PC-3 (cell line): ENCODE data around the gene CCDC92. TPM values are rescaled to one million over a fixed set of nuclear protein-coding genes. Genes with fewer than 3 reads are reported as not detected.

Experiments
- ATAC-seq: fragments of 200-7000 bp; cut with Tn5 transposase; 2 replicates; pipeline ENCODE4 v1.9.1; 2020; ENCODE audit warnings: mild to moderate bottlenecking, moderate library complexity
- BruUV-seq: library from RNA; stranded (reverse); fragments of 400-500 nt; replicated peaks from 2 replicates; lab custom pipeline; 2021; lab: Mats Ljungman, UMichigan
- CTCF ChIA-PET: fragments of 300-600 bp; sonication (Branson Sonifier 250); formaldehyde crosslinking; loops from one replicate; lab custom pipeline; 2022; ENCODE audit warnings: antibody characterized with exemption; lab: Charles Lee
- POLR2A ChIA-PET: fragments of 300-600 bp; sonication (Branson Sonifier 250); formaldehyde crosslinking; loops from one replicate; lab custom pipeline; 2022; ENCODE audit warnings: antibody characterized with exemption; ENCODE audit not compliant: unreplicated experiment; lab: Charles Lee
- DNase-seq: peaks from one replicate; pipeline ENCODE4 v3.0.0-alpha.2; 2015
- H2AFZ ChIP-seq: fragments of 300-600 bp; sonication (generic); 2 replicates; pipeline ENCODE4 v1.6.0; 2016; ENCODE audit warnings: antibody characterized with exemption, low read length
- H3F3A ChIP-seq: fragments of 300-600 bp; sonication (generic); one replicate; pipeline ENCODE4 v1.6.0; 2017; ENCODE audit warnings: antibody characterized with exemption, low read length, control low read depth, mild to moderate bottlenecking; ENCODE audit not compliant: unreplicated experiment
- H3K27ac ChIP-seq: fragments of 300-600 bp; sonication (generic); 2 replicates; pipeline ENCODE4 v1.5.1; 2016; ENCODE audit warnings: mild to moderate bottlenecking, low read length
- H3K27me3 ChIP-seq: fragments of 300-600 bp; sonication (generic); 2 replicates; pipeline ENCODE4 v1.6.1; 2016; ENCODE audit warnings: low read length, mixed read lengths
- H3K36me3 ChIP-seq: fragments of 300-600 bp; sonication (generic); 2 replicates; pipeline ENCODE4 v1.6.1; 2016; ENCODE audit warnings: low read depth, mixed run types, low read length, mixed read lengths
- H3K4me1 ChIP-seq: fragments of 300-600 bp; sonication (generic); 2 replicates; pipeline ENCODE4 v1.5.1; 2016; ENCODE audit warnings: low read length; ENCODE audit not compliant: insufficient read depth
- H3K4me2 ChIP-seq: fragments of 300-600 bp; sonication (generic); 2 replicates; pipeline ENCODE4 v1.6.0; 2016; ENCODE audit warnings: low read length
- H3K4me3 ChIP-seq: fragments of 300-600 bp; sonication (generic); 2 replicates; pipeline ENCODE4 v1.5.1; 2016; ENCODE audit warnings: mild to moderate bottlenecking, low read length, mixed read lengths
- H3K79me2 ChIP-seq: fragments of 300-600 bp; sonication (generic); 2 replicates; pipeline ENCODE4 v1.6.1; 2017; ENCODE audit warnings: low read length, mixed read lengths
- H3K9ac ChIP-seq: fragments of 300-600 bp; sonication (generic); 2 replicates; pipeline ENCODE4 v1.6.0; 2016; ENCODE audit warnings: mild to moderate bottlenecking, low read length
- H3K9me2 ChIP-seq: fragments of 300-600 bp; sonication (generic); replicated peaks from 2 replicates; pipeline ENCODE4 v1.6.1; 2016; ENCODE audit warnings: mixed run types, low read length, mixed read lengths
- H3K9me3 ChIP-seq: fragments of 300-600 bp; sonication (generic); 2 replicates; pipeline ENCODE4 v1.6.1; 2016; ENCODE audit warnings: low read length, mixed read lengths
- H4K20me1 ChIP-seq: fragments of 300-600 bp; sonication (generic); 2 replicates; pipeline ENCODE4 v1.6.1; 2016; ENCODE audit warnings: low read length, mixed read lengths
- EZH2 ChIP-seq: fragments of 300-600 bp; sonication (generic); IDR thresholded peaks from one replicate; pipeline ENCODE4 v1.6.1; 2017; ENCODE audit warnings: antibody characterized with exemption, mild to moderate bottlenecking, low read length; ENCODE audit not compliant: unreplicated experiment
- EZH2phosphoT487 ChIP-seq: fragments of 300-600 bp; sonication (generic); IDR thresholded peaks from 2 replicates; pipeline ENCODE4 v1.6.1; 2018; ENCODE audit warnings: mild to moderate bottlenecking, antibody characterized with exemption, low read length, borderline replicate concordance
- intact Hi-C: fragments of 100-400 bp; cut with micrococcal nuclease; formaldehyde crosslinking; loops from 2 replicates; pipeline ENCODE4 v1.9.0; 2023
- total RNA-seq: library from RNA; depleted of rRNA; stranded (reverse); fragments of >200 nt; gene quantifications from 2 replicates; pipeline ENCODE4 v1.2.3, GENCODE V29; 2014
- TF ChIP-seq, protein P1 (sequence below): fragments of 300-600 bp; sonication (generic); conservative IDR thresholded peaks from 2 replicates; pipeline ENCODE4 v1.5.1; 2017; ENCODE audit warnings: antibody characterized with exemption, low read depth, mild to moderate bottlenecking, low read length

Gene CCDC92
- total RNA-seq, 1 experiment from 2014 or later = 9.6 TPM

DNA sequence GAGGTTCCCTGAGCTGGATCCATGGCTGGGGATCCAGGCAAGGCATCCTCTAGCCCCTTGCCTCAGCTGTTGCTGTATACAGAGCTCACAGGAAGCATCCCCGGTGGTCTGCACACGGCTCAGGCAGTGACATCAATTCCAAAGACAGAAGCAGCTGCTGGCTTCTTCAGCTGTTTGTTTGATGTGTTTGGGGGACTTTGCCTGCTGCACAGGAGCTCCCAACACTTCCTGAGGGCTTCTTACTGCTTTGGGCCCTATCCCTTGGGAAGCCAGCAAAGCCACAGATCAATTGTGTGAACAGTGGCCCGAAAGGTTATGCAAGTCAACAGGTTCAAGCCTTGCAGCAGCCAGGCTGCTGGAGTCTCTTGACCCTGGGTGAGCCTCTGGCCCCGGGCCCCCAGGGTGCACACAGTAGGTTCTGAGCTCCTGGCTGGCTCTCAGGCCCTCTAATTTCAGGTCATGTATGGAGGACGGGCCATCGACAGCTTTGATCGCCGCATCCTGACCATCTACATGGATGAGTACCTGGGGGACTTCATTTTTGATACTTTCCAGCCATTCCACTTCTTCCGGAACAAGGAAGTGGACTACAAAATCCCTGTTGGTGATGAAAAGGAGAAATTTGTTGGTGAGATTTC, 42.6 kb downstream of the CCDC92 start:
- TF ChIP-seq, protein P1, sequence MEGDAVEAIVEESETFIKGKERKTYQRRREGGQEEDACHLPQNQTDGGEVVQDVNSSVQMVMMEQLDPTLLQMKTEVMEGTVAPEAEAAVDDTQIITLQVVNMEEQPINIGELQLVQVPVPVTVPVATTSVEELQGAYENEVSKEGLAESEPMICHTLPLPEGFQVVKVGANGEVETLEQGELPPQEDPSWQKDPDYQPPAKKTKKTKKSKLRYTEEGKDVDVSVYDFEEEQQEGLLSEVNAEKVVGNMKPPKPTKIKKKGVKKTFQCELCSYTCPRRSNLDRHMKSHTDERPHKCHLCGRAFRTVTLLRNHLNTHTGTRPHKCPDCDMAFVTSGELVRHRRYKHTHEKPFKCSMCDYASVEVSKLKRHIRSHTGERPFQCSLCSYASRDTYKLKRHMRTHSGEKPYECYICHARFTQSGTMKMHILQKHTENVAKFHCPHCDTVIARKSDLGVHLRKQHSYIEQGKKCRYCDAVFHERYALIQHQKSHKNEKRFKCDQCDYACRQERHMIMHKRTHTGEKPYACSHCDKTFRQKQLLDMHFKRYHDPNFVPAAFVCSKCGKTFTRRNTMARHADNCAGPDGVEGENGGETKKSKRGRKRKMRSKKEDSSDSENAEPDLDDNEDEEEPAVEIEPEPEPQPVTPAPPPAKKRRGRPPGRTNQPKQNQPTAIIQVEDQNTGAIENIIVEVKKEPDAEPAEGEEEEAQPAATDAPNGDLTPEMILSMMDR = no peak
- no peak for TF ChIP-seq EZH2
- no peak overlapping the region for H2AFZ ChIP-seq
- H3K4me3 ChIP-seq = no peak overlapping the region
- ATAC-seq (no peak), DNase-seq (no peak)
- no peak overlapping the region for H3K9ac ChIP-seq
- H3K4me2 ChIP-seq = no peak overlapping the region
- ChIA-PET POLR2A (no interaction called here), CTCF (no interaction called here)
- no peaks in the 10 kb centered on the region for H3K79me2 ChIP-seq
- H4K20me1 ChIP-seq = no peaks in the 10 kb centered on the region
- no peaks in the 10 kb centered on the region for H3K9me3 ChIP-seq
- no TSS peak for BruUV-seq
- no peaks in the 10 kb centered on the region for H3K36me3 ChIP-seq
- no peak overlapping the region for H3K27ac ChIP-seq
- H3K4me1 ChIP-seq = no peaks in the 10 kb centered on the region
- intact Hi-C loops = no loop called here
- H3K9me2 ChIP-seq = no peaks in the 10 kb centered on the region
- peaks cover 5% of the 10 kb centered on the region; the same call in 1 of the 2 replicates for H3K27me3 ChIP-seq
- no peaks in the 10 kb centered on the region for H3F3A ChIP-seq

DNA sequence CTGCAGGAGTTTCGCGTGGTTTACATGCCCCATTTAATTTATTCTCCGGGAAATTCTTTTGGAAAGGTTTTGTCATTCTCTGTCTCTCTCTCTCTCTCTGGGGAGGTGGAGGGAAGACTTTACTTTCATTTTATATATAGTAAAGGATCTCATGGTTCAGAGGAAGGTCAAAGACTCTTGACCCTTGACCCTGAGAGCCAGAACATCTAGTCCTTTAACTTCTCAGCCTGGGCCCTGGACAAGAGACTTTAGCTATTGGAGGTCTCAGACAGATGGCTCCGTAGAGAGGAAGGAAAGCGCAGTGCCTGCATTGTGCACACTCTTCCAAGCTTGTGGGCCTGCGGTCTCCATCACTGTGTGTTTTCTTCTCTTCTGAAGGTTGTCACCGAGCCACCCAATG, 43.7 kb downstream of the CCDC92 start:
- H3K9ac ChIP-seq = no peak overlapping the region
- H3K36me3 ChIP-seq = no peaks in the 10 kb centered on the region
- ATAC-seq (no peak), DNase-seq (no peak)
- intact Hi-C loops = no loop called here
- no peaks in the 10 kb centered on the region for H3K9me3 ChIP-seq
- no peaks in the 10 kb centered on the region for H3K4me1 ChIP-seq
- H4K20me1 ChIP-seq = no peaks in the 10 kb centered on the region
- H3K79me2 ChIP-seq = no peaks in the 10 kb centered on the region
- no peaks in the 10 kb centered on the region for H3F3A ChIP-seq
- TF ChIP-seq EZH2phosphoT487 (no peak), EZH2 (no peak)
- TF ChIP-seq, protein P1 = no peak
- no peak overlapping the region for H2AFZ ChIP-seq
- H3K4me3 ChIP-seq = no peak overlapping the region
- no peak overlapping the region for H3K27ac ChIP-seq
- POLR2A ChIA-PET = no interaction called here
- peaks cover 5% of the 10 kb centered on the region; the same call in 1 of the 2 replicates for H3K27me3 ChIP-seq
- H3K4me2 ChIP-seq = no peak overlapping the region
- CTCF ChIA-PET = no interaction called here
- BruUV-seq = no TSS peak
- H3K9me2 ChIP-seq = no peaks in the 10 kb centered on the region

GRCh38 chr12:123928274-123928865, 44.3 kb downstream of the CCDC92 start:
- H3K79me2 ChIP-seq = no peaks in the 10 kb centered on the region
- no peaks in the 10 kb centered on the region for H3F3A ChIP-seq
- no peaks in the 10 kb centered on the region for H3K9me2 ChIP-seq
- no TSS peak for BruUV-seq
- no peak overlapping the region for H3K4me2 ChIP-seq
- no peak overlapping the region for H3K27ac ChIP-seq
- ChIA-PET POLR2A (no interaction called here), CTCF (no interaction called here)
- TF ChIP-seq EZH2phosphoT487 = no peak
- TF ChIP-seq EZH2 = no peak
- TF ChIP-seq, protein P1 = no peak
- no peaks in the 10 kb centered on the region for H3K36me3 ChIP-seq
- no peak overlapping the region for H2AFZ ChIP-seq
- no peak overlapping the region for H3K9ac ChIP-seq
- no peaks in the 10 kb centered on the region for H4K20me1 ChIP-seq
- no peaks in the 10 kb centered on the region for H3K9me3 ChIP-seq
- no peak overlapping the region for H3K4me3 ChIP-seq
- ATAC-seq = no peak
- H3K4me1 ChIP-seq = no peaks in the 10 kb centered on the region
- DNase-seq = no peak
- H3K27me3 ChIP-seq = peaks cover 5% of the 10 kb centered on the region; the same call in 1 of the 2 replicates
- intact Hi-C loops = no loop called here
